Vagina (tissue), 2 donors: Measurements from ENCODE around the gene TMEM74B.

ENCODE experiments used
- CTCF ChIP-seq, 3 experiments: fragments of 450-650 bp in 2 of 3; fragments of 200-600 bp in 1 of 3; sonication (generic) in 1 of 3; IDR thresholded peaks; one replicate each; pipeline ENCODE4 v1.5.1; 2017 to 2019; ENCODE audit warnings: antibody characterized with exemption in 3 of 3, mild to moderate bottlenecking in 2 of 3, moderate library complexity in 2 of 3
- POLR2A ChIP-seq, 2 donors: fragments of 450-650 bp; IDR thresholded peaks; one replicate each; pipeline ENCODE4 v1.6.1; 2017; ENCODE audit warnings: antibody characterized with exemption in 2 of 2, mild to moderate bottlenecking in 2 of 2, moderate library complexity in 2 of 2
- POLR2AphosphoS5 ChIP-seq, 2 donors: sonication (generic); formaldehyde crosslinking; IDR thresholded peaks; one replicate each; pipeline ENCODE4 v1.9.0; 2017; ENCODE audit warnings: antibody characterized with exemption in 2 of 2, mild to moderate bottlenecking in 2 of 2, low read depth in 1 of 2; ENCODE audit not compliant: insufficient read depth in 1 of 2

GRCh38 chr20:1171461-1172093 is 13.2 kb downstream of the TMEM74B start:
- no peak for TF ChIP-seq POLR2A (IDR thresholded peaks at IDR 0.05)
- no peak for TF ChIP-seq CTCF (IDR thresholded peaks at IDR 0.05)
- no peak for TF ChIP-seq POLR2AphosphoS5 (IDR thresholded peaks at IDR 0.05; ENCODE audit: insufficient read depth in 1 of 2, low read depth in 1 of 2)
